GM20431 (cell line): ENCODE measurements around the gene LITAF.

Source experiments
- in situ Hi-C: fragments of 300-500 bp; cut with MseI, MboI; formaldehyde crosslinking; loops from one replicate; pipeline ENCODE4 v1.15.0; 2020; ENCODE audit warnings: low sequenced_read_pairs; ENCODE audit not compliant: unreplicated experiment

Gene LITAF

DNA sequence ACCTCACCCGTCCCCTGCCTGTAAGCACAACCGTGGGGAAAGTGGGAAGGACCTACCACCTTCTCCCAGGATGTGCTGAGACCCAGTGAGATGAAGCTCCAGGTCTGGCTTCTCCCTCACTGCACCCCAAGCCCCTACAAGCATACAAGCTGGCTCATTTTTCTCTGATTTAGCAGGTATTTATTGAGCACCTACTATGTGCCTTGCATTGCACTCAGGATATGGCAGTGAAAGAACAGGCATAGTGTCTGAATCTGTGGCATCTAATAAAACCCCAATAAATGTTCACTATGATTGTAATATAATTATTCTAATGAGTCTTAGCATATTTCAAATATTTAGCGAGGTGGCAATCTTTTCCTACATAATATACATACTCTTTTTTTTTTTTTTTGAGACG, 84.5 kb downstream of the LITAF start:
- in situ Hi-C loops, result no loop called here

- in situ Hi-C loops, result no loop called here
Measured at GRCh38 chr16:11501632-11502031, 85.1 kb downstream of the LITAF start.

- in situ Hi-C loops, result no loop called here
Measured at GRCh38 chr16:11500700-11501346, 85.9 kb downstream of the LITAF start.

DNA sequence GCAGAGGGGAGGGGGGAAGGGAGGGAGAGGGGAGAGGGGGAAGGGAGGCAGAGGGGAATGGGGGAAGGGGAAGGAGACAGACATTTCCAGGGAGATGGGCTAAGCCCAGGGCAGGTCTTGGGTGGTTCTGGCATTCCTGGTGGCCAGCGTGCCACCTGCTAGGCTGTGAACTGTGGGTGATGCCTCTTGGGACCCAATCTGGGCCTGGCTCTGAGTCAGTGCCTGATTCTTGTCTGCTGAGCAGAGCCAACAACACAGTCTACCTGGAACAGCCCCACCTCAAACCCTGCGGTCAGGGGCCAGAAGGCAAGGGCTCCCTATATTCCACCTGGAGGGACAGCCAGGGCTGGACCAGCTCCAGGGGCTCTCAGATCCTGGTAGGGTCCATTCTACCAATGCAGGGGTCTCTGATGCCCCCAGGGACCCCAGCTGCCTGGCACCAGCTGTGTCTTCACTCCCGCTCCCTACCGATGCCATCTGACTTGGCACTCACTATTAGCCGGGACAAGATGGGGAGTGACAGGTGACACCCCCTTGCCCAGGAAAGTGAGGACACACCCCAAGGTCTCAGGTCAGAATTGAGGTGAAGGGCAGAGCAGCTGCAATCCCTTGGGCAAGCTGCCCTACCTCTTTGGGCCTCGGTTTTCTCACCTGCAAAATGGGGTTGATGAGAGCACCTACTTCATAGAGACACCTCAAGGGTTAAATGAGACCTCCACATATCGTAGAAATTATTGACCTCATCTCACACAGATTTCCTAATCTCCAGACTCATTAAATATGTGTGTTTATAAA, 87.2 kb downstream of the LITAF start:
- in situ Hi-C loops, result no loop called here

DNA sequence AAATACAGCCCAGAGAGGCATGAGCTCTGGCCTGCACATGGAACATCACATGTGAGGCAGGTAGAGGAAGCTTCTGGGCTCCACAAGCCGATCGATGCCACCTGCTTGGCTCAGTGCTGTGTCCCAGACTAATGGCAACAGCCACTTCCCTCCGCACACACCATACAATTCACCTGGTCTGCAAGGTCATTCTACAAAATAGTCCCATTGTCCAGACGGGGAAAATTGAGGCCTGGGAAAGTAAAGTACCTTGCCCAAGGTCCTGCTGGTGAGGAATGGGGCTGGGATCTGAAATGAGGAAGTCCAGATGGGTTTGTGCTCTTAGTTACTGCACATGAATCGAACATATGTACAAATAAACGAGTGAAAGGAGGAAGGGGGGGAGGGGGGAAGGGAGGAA, 88.0 kb downstream of the LITAF start:
- in situ Hi-C loops, result no loop called here

GRCh38 chr16:11497851-11498289, 88.8 kb downstream of the LITAF start:
- in situ Hi-C loops, result no loop called here
